A549 (cell line): Measurements from ENCODE around the gene RPS2.

Experiments
- TF ChIP-seq, protein P1 (sequence below): fragments of 450-650 bp; IDR thresholded peaks from 2 replicates; pipeline ENCODE4 v1.6.1; 2014; ENCODE audit warnings: antibody characterized with exemption
- TF ChIP-seq, protein P2 (sequence below): fragments of >200 bp; sonication (Bioruptor Twin); formaldehyde crosslinking; IDR thresholded peaks from 3 replicates; pipeline ENCODE4 v1.5.1; 2016

GRCh38 chr16:1917056-1917664, 47.5 kb downstream of the RPS2 start:
- TF ChIP-seq, protein P1, sequence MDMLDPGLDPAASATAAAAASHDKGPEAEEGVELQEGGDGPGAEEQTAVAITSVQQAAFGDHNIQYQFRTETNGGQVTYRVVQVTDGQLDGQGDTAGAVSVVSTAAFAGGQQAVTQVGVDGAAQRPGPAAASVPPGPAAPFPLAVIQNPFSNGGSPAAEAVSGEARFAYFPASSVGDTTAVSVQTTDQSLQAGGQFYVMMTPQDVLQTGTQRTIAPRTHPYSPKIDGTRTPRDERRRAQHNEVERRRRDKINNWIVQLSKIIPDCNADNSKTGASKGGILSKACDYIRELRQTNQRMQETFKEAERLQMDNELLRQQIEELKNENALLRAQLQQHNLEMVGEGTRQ: no peak
- TF ChIP-seq, protein P2, sequence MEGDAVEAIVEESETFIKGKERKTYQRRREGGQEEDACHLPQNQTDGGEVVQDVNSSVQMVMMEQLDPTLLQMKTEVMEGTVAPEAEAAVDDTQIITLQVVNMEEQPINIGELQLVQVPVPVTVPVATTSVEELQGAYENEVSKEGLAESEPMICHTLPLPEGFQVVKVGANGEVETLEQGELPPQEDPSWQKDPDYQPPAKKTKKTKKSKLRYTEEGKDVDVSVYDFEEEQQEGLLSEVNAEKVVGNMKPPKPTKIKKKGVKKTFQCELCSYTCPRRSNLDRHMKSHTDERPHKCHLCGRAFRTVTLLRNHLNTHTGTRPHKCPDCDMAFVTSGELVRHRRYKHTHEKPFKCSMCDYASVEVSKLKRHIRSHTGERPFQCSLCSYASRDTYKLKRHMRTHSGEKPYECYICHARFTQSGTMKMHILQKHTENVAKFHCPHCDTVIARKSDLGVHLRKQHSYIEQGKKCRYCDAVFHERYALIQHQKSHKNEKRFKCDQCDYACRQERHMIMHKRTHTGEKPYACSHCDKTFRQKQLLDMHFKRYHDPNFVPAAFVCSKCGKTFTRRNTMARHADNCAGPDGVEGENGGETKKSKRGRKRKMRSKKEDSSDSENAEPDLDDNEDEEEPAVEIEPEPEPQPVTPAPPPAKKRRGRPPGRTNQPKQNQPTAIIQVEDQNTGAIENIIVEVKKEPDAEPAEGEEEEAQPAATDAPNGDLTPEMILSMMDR: no peak
